NB4 (cell line): ENCODE results near the gene SPECC1L.

ENCODE experiments used
- DNase-seq: peaks from one replicate; pipeline ENCODE4 v3.0.0; 2010; ENCODE audit warnings: low read depth
- H3K4me3 ChIP-seq: one replicate; pipeline ENCODE4 v1.5.1; 2011; ENCODE audit warnings: mild to moderate bottlenecking, low read depth, low read length, moderate library complexity
- CTCF ChIP-seq: IDR thresholded peaks from one replicate; pipeline ENCODE4 v1.5.1; 2012; ENCODE audit warnings: low read depth, low read length
- MAX ChIP-seq: IDR thresholded peaks from 2 replicates; pipeline ENCODE4 v1.6.1; 2011; ENCODE audit warnings: low read depth, low read length
- MYC ChIP-seq: IDR thresholded peaks from 2 replicates; pipeline ENCODE4 v1.6.1; 2011; ENCODE audit warnings: low read depth, low read length
- POLR2A ChIP-seq: IDR thresholded peaks from 2 replicates; pipeline ENCODE4 v1.6.1; 2011; ENCODE audit warnings: mild to moderate bottlenecking; ENCODE audit not compliant: insufficient read length; ENCODE audit errors: extremely low read depth

SPECC1L gene

GRCh38 chr22:24331468-24332440 lies 61.1 kb downstream of the SPECC1L start:
- peak; percentile 21 for DNase-seq
- TF ChIP-seq CTCF (no peak), MYC (no peak), MAX (no peak), POLR2A (no peak)
- no peak overlapping the region for H3K4me3 ChIP-seq

GRCh38 chr22:24333301-24333700 lies 62.7 kb downstream of the SPECC1L start:
- TF ChIP-seq MAX, result no peak
- TF ChIP-seq CTCF, result no peak
- DNase-seq, result no peak
- H3K4me3 ChIP-seq, result no peak overlapping the region

GRCh38 chr22:24335496-24335895 lies 64.9 kb downstream of the SPECC1L start:
- TF ChIP-seq CTCF (no peak), POLR2A (no peak), MAX (no peak), MYC (no peak)

GRCh38 chr22:24337894-24338645 lies 67.4 kb downstream of the SPECC1L start:
- no peak overlapping the region for H3K4me3 ChIP-seq

More at GRCh38 chr22:24335496-24335895, 64.9 kb downstream of the SPECC1L start:
- H3K4me3 ChIP-seq, result no peak overlapping the region
- peak; percentile 12 for DNase-seq

More at GRCh38 chr22:24337894-24338645, 67.4 kb downstream of the SPECC1L start:
- TF ChIP-seq POLR2A, result no peak
- TF ChIP-seq MYC, result no peak
- TF ChIP-seq MAX, result no peak
- TF ChIP-seq CTCF, result no peak
- DNase-seq, result no peak
